Natural killer cell (primary cell): ENCODE results near the gene STAU1. TPM values are rescaled to one million over a fixed set of nuclear protein-coding genes. Genes with fewer than 3 reads are reported as not detected.
"Not testable (repeated sequence)": the region's sequence is repeated elsewhere in the genome, so short reads cannot be mapped to it uniquely, and the experiment has no call there.

Source experiments
- ATAC-seq, 3 donors: fragments of 150-1000 bp in 2 of 3; fragments of 200-7000 bp in 1 of 3; cut with Tn5 transposase; 1 replicate in 1 of 3; 2 replicates in 2 of 3; pipeline ENCODE4 v1.10.0; 2021; ENCODE audit warnings: mild to moderate bottlenecking in 2 of 3, moderate library complexity in 2 of 3
- DNase-seq, 2 donors: peaks; one replicate each; pipeline versions ENCODE4 v3.0.0 to v3.0.0-alpha.2; 2013 to 2021; ENCODE audit warnings: mixed read lengths in 1 of 2
- H3K27ac ChIP-seq: one replicate; pipeline ENCODE4 v1.5.1; 2013; ENCODE audit warnings: mild to moderate bottlenecking, low read length
- H3K27me3 ChIP-seq: one replicate; pipeline ENCODE4 v1.6.1; 2013; ENCODE audit warnings: low read length; ENCODE audit not compliant: control insufficient read depth, insufficient read depth
- H3K36me3 ChIP-seq: one replicate; pipeline ENCODE4 v1.6.1; 2013; ENCODE audit warnings: low read length; ENCODE audit not compliant: control insufficient read depth, insufficient read depth
- H3K4me1 ChIP-seq: one replicate; pipeline ENCODE4 v1.6.1; 2013; ENCODE audit warnings: low read length; ENCODE audit not compliant: control insufficient read depth, insufficient read depth
- H3K4me3 ChIP-seq: one replicate; pipeline ENCODE4 v1.5.1; 2013; ENCODE audit warnings: low read length
- H3K9me3 ChIP-seq: one replicate; pipeline ENCODE4 v1.6.1; 2013; ENCODE audit warnings: low read length; ENCODE audit not compliant: control insufficient read depth, insufficient read depth
- H3K27ac Mint-ChIP-seq, 2 donors: one replicate each; pipeline ENCODE4 v1.8.0; 2022; ENCODE audit warnings: mild to moderate bottlenecking in 2 of 2, mixed read lengths in 2 of 2, moderate library complexity in 1 of 2
- H3K27me3 Mint-ChIP-seq, 2 donors: one replicate each; pipeline ENCODE4 v1.8.0; 2022; ENCODE audit warnings: low read depth in 2 of 2, mixed read lengths in 2 of 2
- H3K36me3 Mint-ChIP-seq: one replicate; pipeline ENCODE4 v1.8.0; 2022; ENCODE audit warnings: mixed read lengths
- H3K4me1 Mint-ChIP-seq, 2 donors: one replicate each; pipeline ENCODE4 v1.8.0; 2022; ENCODE audit warnings: mixed read lengths in 2 of 2
- H3K4me3 Mint-ChIP-seq: one replicate; pipeline ENCODE4 v1.8.0; 2022; ENCODE audit warnings: mild to moderate bottlenecking, moderate library complexity, mixed read lengths
- H3K9me3 Mint-ChIP-seq, 2 donors: one replicate each; pipeline ENCODE4 v1.8.0; 2022; ENCODE audit warnings: mixed read lengths in 2 of 2
- WGBS: methylation state at CpG from one replicate; pipeline ENCODE4 v1.1.7; 2013; ENCODE audit warnings: missing lambda C conversion rate; ENCODE audit not compliant: insufficient coverage; 5-methylcytosine and 5-hydroxymethylcytosine counted together
- intact Hi-C: fragments of 100-400 bp; cut with micrococcal nuclease; formaldehyde crosslinking; loops from one replicate; pipeline ENCODE4 v1.14.2; 2022
- total RNA-seq, 4 donors: library from RNA; stranded (reverse); fragments of 120-200 nt in 1 of 4; gene quantifications; one replicate each; pipeline versions ENCODE4 v1.2.3 to v1.2.4, GENCODE V29; 2013 to 2022
- TF ChIP-seq, protein P1 (sequence below): fragments of 200-600 bp; IDR thresholded peaks from one replicate; pipeline ENCODE4 v1.8.0; 2022; ENCODE audit warnings: antibody characterized with exemption

STAU1 gene
- total RNA-seq, 3 donors from 2014 or later (not counting 1 experiment from before 2014, with no cell fraction given): 47.3 to 54.9 (median 49.9) TPM

DNA sequence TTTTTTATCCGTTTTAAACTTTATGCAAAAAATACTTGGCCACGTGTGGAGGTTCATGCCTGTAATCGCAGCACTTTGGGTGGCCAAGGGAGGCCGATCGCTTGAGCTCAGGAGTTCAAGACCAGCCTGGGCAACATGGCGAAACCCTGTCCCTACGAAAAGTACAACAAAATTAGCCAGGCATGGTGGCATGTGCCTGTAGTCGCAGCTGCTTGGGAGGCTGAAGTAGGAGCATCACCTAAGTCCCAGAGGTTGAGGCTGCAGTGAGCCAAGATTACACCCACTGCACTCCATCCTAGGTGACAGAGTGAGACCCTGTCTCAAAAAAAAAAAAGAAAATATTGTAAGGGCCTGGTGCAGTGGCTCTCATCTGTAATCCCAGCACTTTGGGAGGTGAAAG is 97.0 kb downstream of the STAU1 start:
- Mint-ChIP-seq H3K36me3 (peaks cover 10% of the 10 kb centered on the region), H3K27ac (no peak overlapping the region), H3K4me1 (no peaks in the 10 kb centered on the region)

GRCh38 chr20:49082295-49082694 is 105.8 kb downstream of the STAU1 start:
- peaks cover 24% of the 10 kb centered on the region for H3K36me3 Mint-ChIP-seq
- H3K27ac ChIP-seq, H3K9me3 Mint-ChIP-seq, H3K27ac Mint-ChIP-seq, ATAC-seq, H3K27me3 ChIP-seq, DNase-seq, H3K4me1 ChIP-seq, H3K4me3 Mint-ChIP-seq, H3K4me3 ChIP-seq, H3K27me3 Mint-ChIP-seq, H3K9me3 ChIP-seq, intact Hi-C loops, H3K4me1 Mint-ChIP-seq: not testable (repeated sequence)
- H3K36me3 ChIP-seq: peaks cover 65% of the 10 kb centered on the region
- WGBS: 95% methylated on average over 12 of the region's 12 CpGs

More for the DNA sequence above, 97.0 kb downstream of the STAU1 start:
- TF ChIP-seq, protein P1, sequence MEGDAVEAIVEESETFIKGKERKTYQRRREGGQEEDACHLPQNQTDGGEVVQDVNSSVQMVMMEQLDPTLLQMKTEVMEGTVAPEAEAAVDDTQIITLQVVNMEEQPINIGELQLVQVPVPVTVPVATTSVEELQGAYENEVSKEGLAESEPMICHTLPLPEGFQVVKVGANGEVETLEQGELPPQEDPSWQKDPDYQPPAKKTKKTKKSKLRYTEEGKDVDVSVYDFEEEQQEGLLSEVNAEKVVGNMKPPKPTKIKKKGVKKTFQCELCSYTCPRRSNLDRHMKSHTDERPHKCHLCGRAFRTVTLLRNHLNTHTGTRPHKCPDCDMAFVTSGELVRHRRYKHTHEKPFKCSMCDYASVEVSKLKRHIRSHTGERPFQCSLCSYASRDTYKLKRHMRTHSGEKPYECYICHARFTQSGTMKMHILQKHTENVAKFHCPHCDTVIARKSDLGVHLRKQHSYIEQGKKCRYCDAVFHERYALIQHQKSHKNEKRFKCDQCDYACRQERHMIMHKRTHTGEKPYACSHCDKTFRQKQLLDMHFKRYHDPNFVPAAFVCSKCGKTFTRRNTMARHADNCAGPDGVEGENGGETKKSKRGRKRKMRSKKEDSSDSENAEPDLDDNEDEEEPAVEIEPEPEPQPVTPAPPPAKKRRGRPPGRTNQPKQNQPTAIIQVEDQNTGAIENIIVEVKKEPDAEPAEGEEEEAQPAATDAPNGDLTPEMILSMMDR: no peak
- intact Hi-C loops: no loop called here
- Histone ChIP-seq H3K36me3 (peaks cover 84% of the 10 kb centered on the region), H3K27me3 (no peaks in the 10 kb centered on the region), H3K9me3 (no peaks in the 10 kb centered on the region), H3K27ac (no peak overlapping the region), H3K4me1 (no peaks in the 10 kb centered on the region), H3K4me3 (no peak overlapping the region)
- ATAC-seq (no peak), DNase-seq (no peak)
- H3K9me3 Mint-ChIP-seq: no peaks in the 10 kb centered on the region
- no peaks in the 10 kb centered on the region for H3K27me3 Mint-ChIP-seq
- 97% methylated on average over 8 of the region's 8 CpGs for WGBS
- H3K4me3 Mint-ChIP-seq: no peak overlapping the region

DNA sequence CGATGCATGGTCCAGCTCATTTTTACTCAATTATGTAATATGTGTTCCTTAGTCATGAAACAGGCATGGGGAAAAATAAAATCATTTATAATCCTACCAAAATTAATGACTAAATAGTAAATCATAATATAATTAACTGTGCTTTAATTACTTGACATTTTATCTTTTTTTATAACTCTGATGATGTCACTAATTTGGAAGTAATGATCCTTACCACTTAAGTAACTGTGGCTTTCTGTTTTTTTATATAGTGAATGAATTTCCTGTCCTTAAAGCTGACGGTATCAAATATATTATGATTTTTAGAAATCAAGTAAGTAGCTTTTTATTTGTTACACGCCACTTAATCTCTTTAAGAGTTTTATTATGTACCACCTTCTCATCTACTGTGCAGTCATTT is 109.8 kb downstream of the STAU1 start:
- no peaks in the 10 kb centered on the region for H3K9me3 Mint-ChIP-seq
- peaks cover 8% of the 10 kb centered on the region for H3K36me3 Mint-ChIP-seq
- WGBS: no CpG with 5 or more reads among the region's 3 CpGs
- TF ChIP-seq, protein P1: no peak
- no peak overlapping the region for H3K27ac Mint-ChIP-seq
- ATAC-seq: no peak
- intact Hi-C loops: no loop called here
- no peak overlapping the region for H3K4me3 Mint-ChIP-seq
- Histone ChIP-seq H3K27ac (no peak overlapping the region), H3K9me3 (no peaks in the 10 kb centered on the region), H3K4me3 (no peak overlapping the region), H3K4me1 (no peaks in the 10 kb centered on the region), H3K27me3 (no peaks in the 10 kb centered on the region), H3K36me3 (peaks cover 56% of the 10 kb centered on the region)
- no peaks in the 10 kb centered on the region for H3K27me3 Mint-ChIP-seq
- H3K4me1 Mint-ChIP-seq: no peaks in the 10 kb centered on the region
- DNase-seq: no peak

DNA sequence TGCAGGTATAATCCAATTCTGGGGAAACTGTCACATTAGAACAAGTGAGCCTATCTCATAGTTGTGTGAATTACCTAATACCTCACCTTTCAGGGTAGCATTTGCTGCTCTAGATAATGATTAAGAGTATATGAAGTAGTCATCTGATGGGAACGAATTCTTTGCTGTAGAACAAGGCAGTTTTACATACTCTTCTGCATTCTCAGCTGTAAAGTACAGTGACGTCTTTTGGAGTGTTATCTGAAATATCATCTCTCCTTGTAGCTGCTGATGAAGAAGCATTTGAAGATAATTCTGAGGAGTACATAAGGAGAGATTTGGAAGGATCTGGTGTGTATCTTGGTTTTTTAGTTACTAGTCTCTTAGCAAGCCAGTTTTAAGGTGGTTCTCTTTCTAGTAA is 113.6 kb downstream of the STAU1 start:
- ATAC-seq (no peak), DNase-seq (no peak)
- peaks cover 69% of the 10 kb centered on the region for H3K36me3 ChIP-seq
- no peak overlapping the region for H3K27ac ChIP-seq
- WGBS: 95% methylated on average over 2 of the region's 2 CpGs
- no peaks in the 10 kb centered on the region for H3K4me1 Mint-ChIP-seq
- no peak overlapping the region for H3K4me3 ChIP-seq
- H3K9me3 ChIP-seq: no peaks in the 10 kb centered on the region
- TF ChIP-seq, protein P1: no peak
- no peaks in the 10 kb centered on the region for H3K27me3 ChIP-seq
- intact Hi-C loops: no loop called here
- peak overlapping the region in 1 of 2 donors; percentile 66 for H3K27ac Mint-ChIP-seq
- no peak overlapping the region for H3K4me3 Mint-ChIP-seq
- no peaks in the 10 kb centered on the region for H3K9me3 Mint-ChIP-seq
- H3K4me1 ChIP-seq: no peaks in the 10 kb centered on the region
- H3K36me3 Mint-ChIP-seq: peaks cover 7% of the 10 kb centered on the region
- H3K27me3 Mint-ChIP-seq: no peaks in the 10 kb centered on the region

Other genes starting within 250 kb of the STAU1 start
- 10 to 100 TPM; 24.6 to 29.5 (median 25.8) TPM for gene CSE1L, start 142.0 kb downstream of the STAU1 start, total RNA-seq
- 10 to 100 TPM; 71.5 to 91.3 (median 75.9) TPM for gene DDX27, start 31.1 kb upstream of the STAU1 start, total RNA-seq
- gene ZNFX1, start 89.7 kb upstream of the STAU1 start, total RNA-seq: 10 to 100 TPM; 55.8 to 58.5 (median 57.8) TPM